NK-92 (cell line): ENCODE results near the gene M1AP.
"Not testable (repeated sequence)": the region's sequence is repeated elsewhere in the genome, so short reads cannot be mapped to it uniquely, and the experiment has no call there.

ENCODE experiments used
- DNase-seq: peaks from one replicate; lab custom pipeline; 2025; ENCODE audit not compliant: unreplicated experiment; lab: John Stamatoyannopoulos, UW

The M1AP gene

GRCh38 chr2:74569686-74570085 is 78.4 kb downstream of the M1AP start:
- DNase-seq: no peak

- DNase-seq: no peak
Measured at GRCh38 chr2:74567881-74568280, 80.2 kb downstream of the M1AP start.

- DNase-seq: no peak
Measured at GRCh38 chr2:74566754-74567085, 81.4 kb downstream of the M1AP start.

GRCh38 chr2:74566076-74566753 is 81.9 kb downstream of the M1AP start:
- no peak for DNase-seq

- no peak for DNase-seq
Measured at GRCh38 chr2:74564222-74564621, 83.9 kb downstream of the M1AP start.

GRCh38 chr2:74562126-74562775 is 85.9 kb downstream of the M1AP start:
- no peak for DNase-seq

GRCh38 chr2:74561022-74561421 is 87.1 kb downstream of the M1AP start:
- not testable (repeated sequence) for DNase-seq

GRCh38 chr2:74560591-74560990 is 87.5 kb downstream of the M1AP start:
- no peak for DNase-seq

- no peak for DNase-seq
Measured at GRCh38 chr2:74559912-74560311, 88.2 kb downstream of the M1AP start.

GRCh38 chr2:74558284-74559230 is 89.6 kb downstream of the M1AP start:
- no peak for DNase-seq

GRCh38 chr2:74556831-74557370 is 91.2 kb downstream of the M1AP start:
- no peak for DNase-seq

- no peak for DNase-seq
Measured at GRCh38 chr2:74556159-74556558, 92.0 kb downstream of the M1AP start.

- no peak for DNase-seq
Measured at GRCh38 chr2:74555610-74556103, 92.5 kb downstream of the M1AP start.

GRCh38 chr2:74554820-74555531 is 93.2 kb downstream of the M1AP start:
- DNase-seq: no peak

GRCh38 chr2:74553892-74554819 is 94.0 kb downstream of the M1AP start, which contains the start of the genes DOK1 and LOXL3:
TSS of gene DOK1 (plus strand) at chr2:74554720. CDS start at chr2:74554755, 35 bp downstream.
TSS of gene LOXL3 (minus strand) at chr2:74553942. CDS start at chr2:74552634, 1,308 bp downstream.
- no peak for DNase-seq

- DNase-seq: no peak
Measured at GRCh38 chr2:74552914-74553811, 95.0 kb downstream of the M1AP start.

- DNase-seq: no peak
Measured at GRCh38 chr2:74551942-74552913, 95.9 kb downstream of the M1AP start.
